Thyroid gland (tissue), 4 donors: ENCODE results near the gene PHACTR3. TPM values are rescaled to one million over a fixed set of nuclear protein-coding genes. Genes with fewer than 3 reads are reported as not detected.

ENCODE experiments used
- DNase-seq, 2 donors: peaks; one replicate each; pipeline ENCODE4 v3.0.0-alpha.2; 2019
- H3K27ac ChIP-seq, 3 donors: fragments of 200-600 bp; sonication (generic); 1 replicate in 2 of 3; 2 replicates in 1 of 3; pipeline ENCODE4 v1.5.1; 2016 to 2019; ENCODE audit warnings: mild to moderate bottlenecking in 1 of 3, moderate library complexity in 1 of 3
- H3K27me3 ChIP-seq: fragments of 200-600 bp; sonication (generic); one replicate; pipeline ENCODE4 v1.5.1; 2019
- H3K36me3 ChIP-seq, 2 donors: fragments of 200-600 bp; sonication (generic); one replicate each; pipeline ENCODE4 v1.5.1; 2016 to 2019
- H3K4me1 ChIP-seq, 2 donors: fragments of 200-600 bp; sonication (generic); one replicate each; pipeline ENCODE4 v1.5.1; 2017 to 2019
- H3K4me3 ChIP-seq, 3 donors: fragments of 200-600 bp; sonication (generic); replicated peaks in 1 of 3; 1 replicate in 2 of 3; 2 replicates in 1 of 3; pipeline ENCODE4 v1.5.1; 2016; ENCODE audit warnings: mild to moderate bottlenecking in 1 of 3
- H3K9me3 ChIP-seq: fragments of 200-600 bp; sonication (generic); one replicate; pipeline ENCODE4 v1.5.1; 2017
- POLR2A ChIP-seq, 2 donors: fragments of 450-650 bp; IDR thresholded peaks; one replicate each; pipeline ENCODE4 v1.6.1; 2017; ENCODE audit warnings: antibody characterized with exemption in 2 of 2, mild to moderate bottlenecking in 2 of 2, moderate library complexity in 1 of 2
- WGBS, 2 donors: methylation state at CpG; one replicate each; pipeline ENCODE4 v1.1.5; 2017; 5-methylcytosine and 5-hydroxymethylcytosine counted together
- intact Hi-C: fragments of 100-400 bp; cut with DNase I; formaldehyde crosslinking; loops from one replicate; pipeline ENCODE4 v1.15.1; 2023
- total RNA-seq, 4 donors: library from RNA; depleted of rRNA; stranded (reverse); fragments of >200 nt; gene quantifications; one replicate each; pipeline ENCODE4 v1.2.3, GENCODE V29; 2016
- TF ChIP-seq, protein P1 (sequence below), 6 experiments: fragments of 200-600 bp in 3 of 6; fragments of 450-650 bp in 3 of 6; sonication (generic) in 3 of 6; IDR thresholded peaks; one replicate each; pipeline ENCODE4 v1.5.1; 2016 to 2019; ENCODE audit warnings: antibody characterized with exemption in 6 of 6, mild to moderate bottlenecking in 2 of 6, inconsistent platforms in 1 of 6, moderate library complexity in 1 of 6

Gene PHACTR3
- total RNA-seq, 4 donors from 2014 or later, result 2.4 TPM; not detected in 3

- H3K4me1 ChIP-seq, result no peaks in the 10 kb centered on the region
- H3K9me3 ChIP-seq, result no peaks in the 10 kb centered on the region
- intact Hi-C loops, result no loop called here
- no peak overlapping the region for H3K4me3 ChIP-seq
- H3K36me3 ChIP-seq, result no peaks in the 10 kb centered on the region
- WGBS, 2 donors, result 70 to 73% methylated on average over 7 to 10 of the region's 18 CpGs
- TF ChIP-seq POLR2A (IDR thresholded peaks at IDR 0.05), result no peak
- TF ChIP-seq, protein P1, sequence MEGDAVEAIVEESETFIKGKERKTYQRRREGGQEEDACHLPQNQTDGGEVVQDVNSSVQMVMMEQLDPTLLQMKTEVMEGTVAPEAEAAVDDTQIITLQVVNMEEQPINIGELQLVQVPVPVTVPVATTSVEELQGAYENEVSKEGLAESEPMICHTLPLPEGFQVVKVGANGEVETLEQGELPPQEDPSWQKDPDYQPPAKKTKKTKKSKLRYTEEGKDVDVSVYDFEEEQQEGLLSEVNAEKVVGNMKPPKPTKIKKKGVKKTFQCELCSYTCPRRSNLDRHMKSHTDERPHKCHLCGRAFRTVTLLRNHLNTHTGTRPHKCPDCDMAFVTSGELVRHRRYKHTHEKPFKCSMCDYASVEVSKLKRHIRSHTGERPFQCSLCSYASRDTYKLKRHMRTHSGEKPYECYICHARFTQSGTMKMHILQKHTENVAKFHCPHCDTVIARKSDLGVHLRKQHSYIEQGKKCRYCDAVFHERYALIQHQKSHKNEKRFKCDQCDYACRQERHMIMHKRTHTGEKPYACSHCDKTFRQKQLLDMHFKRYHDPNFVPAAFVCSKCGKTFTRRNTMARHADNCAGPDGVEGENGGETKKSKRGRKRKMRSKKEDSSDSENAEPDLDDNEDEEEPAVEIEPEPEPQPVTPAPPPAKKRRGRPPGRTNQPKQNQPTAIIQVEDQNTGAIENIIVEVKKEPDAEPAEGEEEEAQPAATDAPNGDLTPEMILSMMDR (IDR thresholded peaks at IDR 0.05), result no peak
- H3K27me3 ChIP-seq, result peaks cover 7% of the 10 kb centered on the region
- no peak for DNase-seq
- no peak overlapping the region for H3K27ac ChIP-seq
These were observed 26.4 kb upstream of the PHACTR3 start for GRCh38 chr20:59577809-59578435.

GRCh38 chr20:59578436-59579403 is 25.6 kb upstream of the PHACTR3 start:
- no peaks in the 10 kb centered on the region for H3K9me3 ChIP-seq
- no peak for DNase-seq
- intact Hi-C loops, result no loop called here
- no peak overlapping the region for H3K27ac ChIP-seq
- no peak overlapping the region for H3K4me3 ChIP-seq
- no peaks in the 10 kb centered on the region for H3K36me3 ChIP-seq
- 84 to 88% methylated on average over 16 to 18 of the region's 18 CpGs for WGBS, 2 donors
- H3K27me3 ChIP-seq, result peaks cover 7% of the 10 kb centered on the region
- no peaks in the 10 kb centered on the region for H3K4me1 ChIP-seq
- TF ChIP-seq POLR2A (IDR thresholded peaks at IDR 0.05), result no peak
- TF ChIP-seq, protein P1 (IDR thresholded peaks at IDR 0.05), result no peak

DNA sequence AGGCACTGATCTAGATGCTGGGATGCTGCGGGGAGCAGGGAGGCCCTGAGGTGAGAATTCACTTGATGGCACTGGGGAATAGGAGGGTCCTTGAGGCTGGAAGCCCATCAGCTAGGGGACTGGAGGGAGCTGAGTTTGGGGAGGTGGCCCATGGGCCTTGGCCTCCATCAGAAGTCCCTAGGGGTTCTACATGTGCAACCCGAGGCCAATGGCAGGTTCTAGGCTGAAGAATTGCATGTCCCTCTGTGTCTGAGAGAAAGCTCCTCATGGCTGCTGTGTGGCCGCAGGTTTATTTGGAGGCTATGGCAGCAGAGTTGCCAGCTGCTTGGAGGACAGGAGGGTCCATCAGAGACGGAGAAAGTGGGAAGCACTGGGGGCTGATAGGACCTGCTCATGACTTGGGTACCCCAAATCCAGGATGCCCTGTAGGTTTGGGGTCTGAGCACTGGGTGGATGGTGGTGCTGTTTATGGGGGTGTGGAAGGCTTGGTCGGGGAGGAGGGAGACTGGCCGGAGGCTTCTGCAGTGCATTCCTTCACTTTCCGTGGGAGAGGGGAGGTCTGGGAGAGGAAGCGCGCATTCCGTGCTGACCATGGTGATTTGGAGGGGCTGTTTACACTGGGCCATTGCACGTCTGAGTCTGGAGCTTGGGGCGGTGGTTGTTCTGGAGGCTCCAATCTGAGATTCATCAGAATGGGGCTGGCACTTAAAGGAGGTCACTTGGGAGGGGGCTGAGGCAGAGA is 24.8 kb upstream of the PHACTR3 start:
- no peaks in the 10 kb centered on the region for H3K9me3 ChIP-seq
- TF ChIP-seq POLR2A (IDR thresholded peaks at IDR 0.05), result no peak
- TF ChIP-seq, protein P1 (IDR thresholded peaks at IDR 0.05), result no peak
- no peak overlapping the region for H3K27ac ChIP-seq
- no peaks in the 10 kb centered on the region for H3K4me1 ChIP-seq
- H3K4me3 ChIP-seq, result no peak overlapping the region
- DNase-seq, result no peak
- no peaks in the 10 kb centered on the region for H3K36me3 ChIP-seq
- intact Hi-C loops, result no loop called here
- WGBS, 2 donors, result 61 to 69% methylated on average over 11 to 12 of the region's 12 CpGs
- H3K27me3 ChIP-seq, result peaks cover 7% of the 10 kb centered on the region

- Histone ChIP-seq H3K27ac (no peak overlapping the region), H3K9me3 (no peaks in the 10 kb centered on the region), H3K4me3 (no peak overlapping the region), H3K27me3 (peaks cover 7% of the 10 kb centered on the region), H3K4me1 (no peaks in the 10 kb centered on the region), H3K36me3 (no peaks in the 10 kb centered on the region)
- TF ChIP-seq, protein P1 (IDR thresholded peaks at IDR 0.05), result no peak
- TF ChIP-seq POLR2A (IDR thresholded peaks at IDR 0.05), result no peak
- 59 to 60% methylated on average over 7 to 8 of the region's 8 CpGs for WGBS, 2 donors
- no peak for DNase-seq
- intact Hi-C loops, result no loop called here
These were observed 24.0 kb upstream of the PHACTR3 start for GRCh38 chr20:59580146-59580946.
